ENCODE measurements around the gene TJP2.

TJP2 gene

GRCh38 chr9:69232135-69232534 is 58.1 kb downstream of the TJP2 start:
- DNase-seq (ENCODE audit: low read depth) = no peak

DNA sequence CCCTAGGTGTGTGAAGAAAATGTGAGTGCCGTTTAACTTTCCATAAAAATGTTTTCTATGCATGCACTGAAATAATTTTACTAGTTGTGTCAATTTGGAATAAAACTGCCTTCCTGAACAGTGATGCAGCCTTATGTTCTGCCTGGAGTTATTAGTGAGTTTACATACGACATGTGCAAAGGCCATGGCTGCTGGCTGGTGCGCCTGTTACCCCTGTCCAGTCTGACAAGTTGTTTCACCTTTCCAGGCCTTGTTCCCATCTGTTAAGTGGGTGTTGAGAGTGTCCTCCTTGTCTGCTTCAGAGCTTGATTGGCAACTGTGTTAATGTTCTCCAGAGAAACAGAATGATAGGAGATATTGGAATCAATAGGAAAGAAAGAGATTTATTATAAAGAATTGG is 60.6 kb downstream of the TJP2 start:
- no peak for DNase-seq (ENCODE audit: low read depth)

GRCh38 chr9:69236188-69236587 is 62.1 kb downstream of the TJP2 start:
- DNase-seq (ENCODE audit: low read depth) = no peak

DNA sequence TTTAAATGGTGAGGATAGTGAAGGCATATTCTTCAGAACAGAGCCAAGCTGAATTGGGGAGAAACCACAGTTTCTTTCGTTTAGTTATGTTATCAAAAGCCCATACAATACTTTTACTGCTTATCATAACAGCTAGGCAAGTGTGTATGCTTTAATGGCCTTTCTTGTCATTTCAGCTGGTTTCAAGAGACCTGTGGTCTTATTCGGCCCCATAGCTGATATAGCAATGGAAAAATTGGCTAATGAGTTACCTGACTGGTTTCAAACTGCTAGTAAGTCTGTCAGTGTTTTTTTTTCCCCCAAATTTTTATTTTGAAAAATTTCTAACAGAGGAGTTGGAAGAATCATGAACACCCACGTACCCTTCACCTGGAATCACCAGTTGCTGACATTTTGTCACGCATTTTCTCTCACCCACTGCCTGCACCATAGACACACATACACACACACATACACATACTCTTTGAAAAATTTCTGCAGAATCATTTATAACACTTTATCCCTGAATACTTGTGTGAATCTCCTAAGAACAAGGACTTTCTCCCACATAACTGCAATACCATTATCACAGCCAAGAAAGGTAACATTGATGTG is 63.7 kb downstream of the TJP2 start:
- no peak for DNase-seq (ENCODE audit: low read depth)

GRCh38 chr9:69243116-69243515 is 69.0 kb downstream of the TJP2 start:
- no peak for DNase-seq (ENCODE audit: low read depth)

- DNase-seq (ENCODE audit: low read depth) = no peak
Measured at GRCh38 chr9:69246629-69247028, 72.6 kb downstream of the TJP2 start.

DNA sequence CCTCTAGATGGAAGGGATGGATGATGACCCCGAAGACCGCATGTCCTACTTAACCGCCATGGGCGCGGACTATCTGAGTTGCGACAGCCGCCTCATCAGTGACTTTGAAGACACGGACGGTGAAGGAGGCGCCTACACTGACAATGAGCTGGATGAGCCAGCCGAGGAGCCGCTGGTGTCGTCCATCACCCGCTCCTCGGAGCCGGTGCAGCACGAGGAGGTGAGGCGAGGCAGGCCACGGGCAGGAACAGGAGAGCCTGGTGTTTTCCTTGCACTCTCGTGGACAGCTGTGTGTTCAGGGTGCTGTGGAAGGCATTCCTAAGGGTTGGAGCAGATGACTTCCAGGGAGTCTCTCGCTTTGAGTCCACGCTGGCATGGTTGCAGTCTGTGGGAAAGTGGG is 73.9 kb downstream of the TJP2 start:
- DNase-seq (ENCODE audit: low read depth) = no peak

DNA sequence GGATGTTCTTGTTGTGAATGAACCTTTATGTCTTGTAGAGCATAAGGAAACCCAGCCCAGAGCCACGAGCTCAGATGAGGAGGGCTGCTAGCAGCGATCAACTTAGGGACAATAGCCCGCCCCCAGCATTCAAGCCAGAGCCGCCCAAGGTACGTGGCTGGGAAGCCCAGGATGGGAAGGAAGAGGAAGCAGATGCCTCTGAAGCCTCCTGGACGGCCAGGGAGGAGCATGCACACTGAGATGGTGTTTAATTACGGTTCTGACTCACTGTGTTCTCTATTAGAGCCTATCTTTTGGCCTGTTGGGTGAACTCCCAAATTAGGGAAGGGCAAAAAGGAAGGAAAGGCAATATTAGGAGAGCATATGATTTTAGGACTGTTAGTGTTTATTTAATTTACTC is 75.3 kb downstream of the TJP2 start:
- no peak for DNase-seq (ENCODE audit: low read depth)

- no peak for DNase-seq (ENCODE audit: low read depth)
Measured at GRCh38 chr9:69250681-69251080, 76.6 kb downstream of the TJP2 start.

- DNase-seq (ENCODE audit: low read depth) = no peak
Measured at GRCh38 chr9:69252436-69252835, 78.4 kb downstream of the TJP2 start.

DNA sequence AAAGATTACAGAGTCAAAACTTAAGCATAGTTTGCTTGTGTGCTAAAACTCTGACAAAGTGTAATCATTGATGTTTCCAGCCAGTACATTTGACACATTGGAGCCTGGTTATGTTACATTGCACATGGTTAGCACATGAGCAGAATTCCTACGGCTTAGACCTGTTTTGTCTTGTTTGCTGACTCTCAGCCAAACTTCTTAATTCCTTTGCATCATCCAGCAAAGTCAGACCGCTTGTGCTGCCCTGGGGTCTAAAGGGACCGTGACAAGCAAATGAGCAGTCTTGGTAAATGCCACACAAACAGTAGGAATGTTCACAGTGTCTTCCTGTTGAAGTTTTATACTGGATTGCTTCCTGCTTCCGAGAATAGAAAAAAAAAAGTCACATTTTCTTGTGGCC is 79.0 kb downstream of the TJP2 start:
- no peak for DNase-seq (ENCODE audit: low read depth)

DNA sequence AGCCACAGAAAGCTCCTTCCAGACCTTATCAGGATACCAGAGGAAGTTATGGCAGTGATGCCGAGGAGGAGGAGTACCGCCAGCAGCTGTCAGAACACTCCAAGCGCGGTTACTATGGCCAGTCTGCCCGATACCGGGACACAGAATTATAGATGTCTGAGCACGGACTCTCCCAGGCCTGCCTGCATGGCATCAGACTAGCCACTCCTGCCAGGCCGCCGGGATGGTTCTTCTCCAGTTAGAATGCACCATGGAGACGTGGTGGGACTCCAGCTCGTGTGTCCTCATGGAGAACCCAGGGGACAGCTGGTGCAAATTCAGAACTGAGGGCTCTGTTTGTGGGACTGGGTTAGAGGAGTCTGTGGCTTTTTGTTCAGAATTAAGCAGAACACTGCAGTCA is 80.1 kb downstream of the TJP2 start:
- no peak for DNase-seq (ENCODE audit: low read depth)

DNA sequence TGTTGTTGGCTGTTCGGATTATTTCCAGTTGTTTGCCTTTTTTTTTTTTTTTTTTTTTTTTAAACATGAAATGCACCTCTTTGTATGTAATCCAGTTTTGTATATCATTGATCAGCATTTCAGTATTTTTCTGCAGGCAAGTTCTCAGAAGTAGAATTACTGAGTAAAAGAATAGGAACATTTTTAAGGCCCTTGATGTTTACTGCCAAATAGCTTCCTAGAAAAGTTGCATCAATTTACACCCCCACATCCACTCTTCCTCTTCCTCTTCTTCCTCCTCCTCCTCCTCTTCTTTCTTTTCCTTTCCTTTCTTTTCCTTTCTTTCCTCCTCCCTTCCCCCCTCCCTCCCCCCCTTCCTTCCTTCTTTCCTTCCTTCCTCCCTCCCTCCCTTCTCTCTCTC is 81.5 kb downstream of the TJP2 start:
- no peak for DNase-seq (ENCODE audit: low read depth)

DNA sequence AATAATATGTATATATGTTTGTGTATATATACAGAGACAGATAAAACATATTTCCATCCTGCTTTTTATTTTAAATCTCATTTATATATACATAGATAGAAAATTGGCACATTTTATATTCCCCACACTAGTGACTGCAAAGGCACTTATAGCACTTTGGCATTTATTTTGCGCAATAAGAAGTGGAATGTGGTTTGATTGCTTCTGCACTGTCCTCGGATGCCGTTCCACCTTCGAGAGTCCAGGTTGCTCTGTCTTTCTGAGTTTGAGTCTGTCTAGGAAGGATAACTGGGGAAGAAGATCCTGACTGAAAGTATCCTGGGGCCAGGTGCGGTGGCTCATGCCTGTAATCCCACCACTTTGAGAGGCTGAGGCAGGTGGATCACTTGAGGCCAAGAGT is 84.5 kb downstream of the TJP2 start:
- no peak for DNase-seq (ENCODE audit: low read depth)

- DNase-seq (ENCODE audit: low read depth) = no peak
Measured at GRCh38 chr9:69260161-69260560, 86.1 kb downstream of the TJP2 start.

DNA sequence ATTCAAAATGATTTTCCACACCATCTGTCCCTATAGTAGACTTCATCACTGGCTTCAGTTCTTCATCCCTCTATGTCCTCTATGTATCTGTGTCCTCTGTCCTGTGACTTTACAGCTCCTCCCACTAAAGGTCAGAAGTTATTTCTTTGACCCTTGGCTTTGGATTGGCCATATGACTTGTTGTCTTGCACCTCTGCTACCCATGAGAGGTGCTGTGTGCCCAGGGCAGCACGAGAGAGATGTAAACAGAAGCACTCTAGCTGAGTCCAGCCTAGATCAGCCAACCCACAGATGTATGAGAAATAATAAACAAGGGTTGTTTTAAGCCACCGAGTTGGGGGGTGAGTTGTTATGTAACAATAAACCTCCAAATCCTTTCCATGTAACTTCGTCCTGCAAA is 87.6 kb downstream of the TJP2 start:
- DNase-seq (ENCODE audit: low read depth) = no peak

DNA sequence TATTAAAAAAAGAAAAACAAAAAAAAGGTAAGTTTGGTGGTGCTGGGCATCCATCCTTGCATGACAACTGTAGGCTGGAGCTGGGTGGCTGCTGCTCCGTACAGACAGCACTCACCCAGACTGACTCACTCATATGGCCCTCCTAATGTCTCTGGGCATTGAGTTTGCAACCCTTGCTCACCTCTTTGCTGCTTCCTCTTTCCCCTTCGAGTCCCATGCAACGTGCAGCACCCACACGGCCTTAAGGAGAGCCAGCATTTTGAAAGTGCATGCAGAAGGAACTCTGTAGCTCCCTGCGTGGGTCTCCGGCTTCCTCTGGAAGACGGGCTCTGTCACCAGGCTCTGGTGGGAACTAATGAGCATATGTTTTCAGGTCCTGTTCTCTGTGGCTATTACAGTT is 90.4 kb downstream of the TJP2 start:
- no peak for DNase-seq (ENCODE audit: low read depth)

DNA sequence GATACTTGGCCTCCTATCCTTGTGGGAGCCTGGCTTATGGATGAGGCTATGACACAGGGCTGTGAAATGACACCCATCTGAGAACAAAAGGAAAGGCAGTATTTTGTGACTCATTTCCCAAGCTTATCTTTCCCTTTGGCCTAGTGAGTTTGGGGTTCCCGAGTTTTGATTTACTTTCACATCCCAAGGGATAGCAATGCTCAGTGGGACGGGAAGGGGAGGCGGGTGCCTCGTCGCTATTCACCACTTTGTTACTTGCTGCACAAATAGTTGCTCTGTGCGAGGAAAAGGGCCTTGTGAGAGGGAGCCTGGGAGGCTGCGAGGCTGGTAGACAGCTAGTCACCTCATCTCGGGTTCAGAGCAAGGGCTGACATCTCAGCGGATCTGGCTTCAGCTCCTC is 91.8 kb downstream of the TJP2 start:
- no peak for DNase-seq (ENCODE audit: low read depth)

- no peak for DNase-seq (ENCODE audit: low read depth)
Measured at GRCh38 chr9:69272212-69272611, 98.1 kb downstream of the TJP2 start.

DNA sequence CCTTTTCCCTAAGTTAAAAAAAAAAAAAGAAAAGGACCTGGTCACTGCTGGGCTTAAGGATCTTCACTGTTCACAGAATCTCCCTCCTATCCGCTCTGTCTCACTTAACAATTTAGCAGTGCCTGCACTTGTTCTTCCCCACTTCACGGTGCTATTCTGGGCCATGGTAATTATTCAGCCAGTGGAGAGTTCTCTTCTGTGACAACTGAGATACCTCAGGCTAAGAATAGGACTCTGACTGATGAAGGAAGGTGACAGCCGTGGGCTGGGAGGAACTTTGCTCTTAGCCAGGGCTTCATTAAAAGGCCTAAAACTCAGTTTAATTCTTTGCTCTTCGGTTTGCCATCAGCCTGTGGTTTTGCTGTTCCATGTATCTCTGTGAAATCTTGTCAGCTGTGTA is 99.1 kb downstream of the TJP2 start:
- DNase-seq (ENCODE audit: low read depth) = no peak

DNA sequence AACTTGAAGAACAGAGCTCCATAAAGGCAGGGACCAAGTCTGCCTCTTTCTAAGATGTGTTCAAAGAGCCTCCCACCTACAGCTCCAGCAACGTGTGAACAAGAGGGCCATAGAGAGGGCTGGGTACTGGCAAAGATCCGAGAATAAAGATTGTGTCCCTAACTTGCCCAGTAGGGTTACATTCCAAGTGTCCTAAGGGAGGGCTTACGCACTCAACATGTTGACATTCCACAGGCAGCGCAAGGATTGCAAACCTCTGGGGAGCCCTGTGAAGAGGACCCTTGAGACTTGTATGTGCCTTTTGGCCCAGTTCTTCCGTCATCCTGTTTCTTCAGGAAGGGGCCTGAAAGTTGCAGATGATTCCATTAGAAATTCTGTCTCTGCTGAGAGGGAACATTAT is 102.7 kb downstream of the TJP2 start:
- no peak for DNase-seq (ENCODE audit: low read depth)

GRCh38 chr9:69279084-69279731 is 105.1 kb downstream of the TJP2 start:
- no peak for DNase-seq (ENCODE audit: low read depth)

GRCh38 chr9:69279733-69280132 is 105.7 kb downstream of the TJP2 start:
- DNase-seq (ENCODE audit: low read depth) = no peak

DNA sequence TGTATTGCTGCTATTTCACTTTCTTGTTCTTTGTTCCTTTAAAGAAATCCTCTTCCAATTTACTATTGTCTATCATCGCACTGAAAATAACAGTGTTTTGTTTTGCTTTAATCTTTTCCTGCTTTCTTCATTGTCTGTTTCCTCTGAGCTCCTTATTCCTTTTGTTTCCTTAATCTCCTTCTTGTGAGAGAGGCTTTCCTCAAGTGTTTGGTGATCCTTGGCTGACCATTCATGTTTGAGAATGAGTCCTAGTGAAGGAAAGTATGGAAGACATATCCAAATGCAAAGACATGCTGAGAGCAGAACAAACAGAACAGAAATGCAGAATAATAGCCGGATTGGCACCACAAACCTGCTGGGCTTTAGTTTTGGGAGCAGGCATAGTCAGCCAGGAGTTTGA is 108.9 kb downstream of the TJP2 start:
- DNase-seq (ENCODE audit: low read depth) = no peak

Measured in stimulated activated CD8-positive, alpha-beta memory T cell treated with anti-CD3 and anti-CD28 coated beads, Interleukin-4, amount 100 ng/mL, for 24 hours (primary cell).